ENCODE measurements around the gene DCAF8L1.
"Not testable (repeated sequence)": the region's sequence is repeated elsewhere in the genome, so short reads cannot be mapped to it uniquely, and the experiment has no call there.

DCAF8L1 gene

GRCh38 chrX:27981349-27981748 lies at the start of gene DCAF8L1:
TSS of gene DCAF8L1 (minus strand) at chrX:27981449. CDS start at chrX:27981334, 115 bp downstream.
- DNase-seq (ENCODE audit: low spot score) = no peak

GRCh38 chrX:28022371-28022770 lies 41.1 kb upstream of the DCAF8L1 start:
- no peak for DNase-seq (ENCODE audit: low spot score)

GRCh38 chrX:28016823-28017222 lies 35.6 kb upstream of the DCAF8L1 start:
- no peak for DNase-seq (ENCODE audit: low spot score)

- DNase-seq (ENCODE audit: low spot score) = no peak
Measured at GRCh38 chrX:28015993-28016392, 34.7 kb upstream of the DCAF8L1 start.

GRCh38 chrX:28010875-28011274 lies 29.6 kb upstream of the DCAF8L1 start:
- DNase-seq (ENCODE audit: low spot score) = no peak

GRCh38 chrX:27998666-27999065 lies 17.4 kb upstream of the DCAF8L1 start:
- no peak for DNase-seq (ENCODE audit: low spot score)

- DNase-seq (ENCODE audit: low spot score) = no peak
Measured at GRCh38 chrX:27997622-27998021, 16.4 kb upstream of the DCAF8L1 start.

GRCh38 chrX:27996132-27996531 lies 14.9 kb upstream of the DCAF8L1 start:
- DNase-seq (ENCODE audit: low spot score) = no peak

- no peak for DNase-seq (ENCODE audit: low spot score)
Measured at GRCh38 chrX:27995611-27996010, 14.4 kb upstream of the DCAF8L1 start.

GRCh38 chrX:27987862-27988646 lies 6.8 kb upstream of the DCAF8L1 start:
- no peak for DNase-seq (ENCODE audit: low spot score)

- DNase-seq (ENCODE audit: low spot score) = not testable (repeated sequence)
Measured at GRCh38 chrX:27976934-27977333, 4.3 kb downstream of the DCAF8L1 start.

GRCh38 chrX:27976284-27976683 lies 5.0 kb downstream of the DCAF8L1 start:
- DNase-seq (ENCODE audit: low spot score) = no peak

GRCh38 chrX:27968878-27969277 lies 12.4 kb downstream of the DCAF8L1 start:
- DNase-seq (ENCODE audit: low spot score) = no peak

- no peak for DNase-seq (ENCODE audit: low spot score)
Measured at GRCh38 chrX:27968352-27968751, 12.9 kb downstream of the DCAF8L1 start.

GRCh38 chrX:27966955-27967354 lies 14.3 kb downstream of the DCAF8L1 start:
- DNase-seq (ENCODE audit: low spot score) = no peak

GRCh38 chrX:27966492-27966891 lies 14.8 kb downstream of the DCAF8L1 start:
- no peak for DNase-seq (ENCODE audit: low spot score)

GRCh38 chrX:27965348-27965747 lies 15.9 kb downstream of the DCAF8L1 start:
- not testable (repeated sequence) for DNase-seq (ENCODE audit: low spot score)

- no peak for DNase-seq (ENCODE audit: low spot score)
Measured at GRCh38 chrX:27964432-27964831, 16.8 kb downstream of the DCAF8L1 start.

- DNase-seq (ENCODE audit: low spot score) = not testable (repeated sequence)
Measured at GRCh38 chrX:27960410-27960809, 20.8 kb downstream of the DCAF8L1 start.

GRCh38 chrX:27953171-27953570 lies 28.1 kb downstream of the DCAF8L1 start:
- no peak for DNase-seq (ENCODE audit: low spot score)

GRCh38 chrX:27933361-27933760 lies 47.9 kb downstream of the DCAF8L1 start:
- DNase-seq (ENCODE audit: low spot score) = no peak

Data from ecto neural progenitor cell (in vitro differentiated cells).